COR-L47 (cell line): ENCODE data around the gene RAB22A.
"Not testable (repeated sequence)": the region's sequence is repeated elsewhere in the genome, so short reads cannot be mapped to it uniquely, and the experiment has no call there.

Source experiments
- DNase-seq: peaks from one replicate; lab custom pipeline; 2025; lab: John Stamatoyannopoulos, UW

RAB22A gene

GRCh38 chr20:58388882-58389323 lies 79.4 kb downstream of the RAB22A start, which contains the start of gene VAPB:
TSS of gene VAPB (plus strand) at chr20:58389229. CDS start at chr20:58389460, 231 bp downstream.
- DNase-seq: peak; percentile 92

- no peak for DNase-seq
Observed at GRCh38 chr20:58389324-58389967, 79.9 kb downstream of the RAB22A start.

DNA sequence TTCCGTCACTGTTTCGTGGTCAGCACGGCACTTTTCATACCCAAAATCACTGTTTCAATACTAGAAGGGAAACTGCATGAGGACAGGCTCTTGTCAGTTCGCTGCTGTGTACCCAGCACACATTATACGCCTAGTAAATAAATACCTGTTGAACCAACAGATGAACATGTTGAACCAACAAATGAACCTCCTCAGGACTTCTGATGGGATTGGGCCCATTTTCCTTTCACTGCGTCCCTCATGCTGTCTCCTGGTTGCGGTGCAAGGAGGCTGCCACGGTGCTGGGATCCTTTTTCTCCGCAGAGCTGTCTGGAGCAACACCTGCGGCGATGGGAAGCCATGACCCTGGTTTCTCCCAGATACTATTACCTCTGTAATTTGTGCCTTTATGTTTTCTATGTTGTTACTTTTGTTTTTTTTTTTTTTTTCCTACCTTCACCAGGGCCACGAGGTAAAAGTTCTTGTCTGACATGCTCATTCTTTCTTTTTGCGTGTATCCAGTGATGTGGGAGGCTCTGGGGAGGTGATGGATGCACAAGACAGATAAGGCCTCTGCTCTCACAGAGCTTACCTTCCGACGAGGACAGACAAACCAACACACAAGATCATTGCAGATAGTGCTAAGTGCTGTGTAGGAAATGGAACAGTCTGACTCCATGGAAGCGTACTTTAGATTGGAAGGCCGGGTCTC lies 80.6 kb downstream of the RAB22A start:
- no peak for DNase-seq

GRCh38 chr20:58390659-58391035 lies 81.1 kb downstream of the RAB22A start:
- DNase-seq: no peak

GRCh38 chr20:58392286-58392685 lies 82.8 kb downstream of the RAB22A start:
- DNase-seq: no peak

GRCh38 chr20:58393299-58393698 lies 83.8 kb downstream of the RAB22A start:
- DNase-seq: no peak

GRCh38 chr20:58394801-58395200 lies 85.3 kb downstream of the RAB22A start:
- DNase-seq: no peak

GRCh38 chr20:58395604-58396003 lies 86.1 kb downstream of the RAB22A start:
- DNase-seq: no peak

DNA sequence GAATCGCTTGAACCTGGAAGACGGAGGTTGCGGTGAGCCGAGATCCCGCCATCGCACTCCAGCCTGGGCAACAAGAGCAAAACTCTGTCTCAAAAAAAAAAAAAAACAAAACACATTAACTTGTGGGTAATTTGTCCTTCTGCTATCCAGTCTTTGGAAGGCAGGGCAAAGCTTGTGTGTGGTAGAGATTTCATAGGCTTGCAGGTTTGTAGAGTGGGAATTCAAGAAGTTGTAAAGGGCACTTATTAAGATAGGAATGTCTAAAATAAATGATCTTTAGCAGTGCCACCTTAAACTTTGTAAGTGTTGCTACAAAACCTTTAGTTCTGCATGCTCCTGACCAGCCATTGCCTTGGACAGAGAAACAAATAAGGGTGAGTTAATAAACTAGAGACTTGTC lies 87.9 kb downstream of the RAB22A start:
- DNase-seq: no peak

GRCh38 chr20:58398254-58398653 lies 88.7 kb downstream of the RAB22A start:
- no peak for DNase-seq

DNA sequence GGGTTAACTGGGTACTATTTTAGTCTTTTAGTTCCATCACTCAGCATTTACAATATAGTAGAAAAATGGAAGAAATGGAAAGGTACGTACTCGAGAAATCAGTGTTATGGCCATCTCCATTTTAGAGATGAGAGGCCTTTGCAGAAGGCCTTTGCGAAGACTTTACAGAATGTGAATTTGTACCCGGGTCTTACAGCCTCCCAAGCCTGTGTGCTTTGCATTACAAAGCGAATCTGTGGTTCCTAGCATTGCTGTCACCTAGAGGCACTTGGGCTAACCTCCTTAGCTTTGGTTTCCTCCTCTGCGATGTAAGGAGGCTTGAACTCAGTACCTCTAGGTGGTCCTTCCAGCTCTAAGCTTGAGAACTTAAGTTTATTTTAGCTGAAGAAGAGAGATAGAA lies 90.4 kb downstream of the RAB22A start:
- no peak for DNase-seq

- no peak for DNase-seq
Observed at GRCh38 chr20:58401162-58401561, 91.6 kb downstream of the RAB22A start.

- no peak for DNase-seq
Observed at GRCh38 chr20:58402305-58402704, 92.8 kb downstream of the RAB22A start.

GRCh38 chr20:58402827-58403226 lies 93.3 kb downstream of the RAB22A start:
- DNase-seq: no peak

- no peak for DNase-seq
Observed at GRCh38 chr20:58403272-58403671, 93.8 kb downstream of the RAB22A start.

GRCh38 chr20:58405504-58406291 lies 96.2 kb downstream of the RAB22A start:
- no peak for DNase-seq

DNA sequence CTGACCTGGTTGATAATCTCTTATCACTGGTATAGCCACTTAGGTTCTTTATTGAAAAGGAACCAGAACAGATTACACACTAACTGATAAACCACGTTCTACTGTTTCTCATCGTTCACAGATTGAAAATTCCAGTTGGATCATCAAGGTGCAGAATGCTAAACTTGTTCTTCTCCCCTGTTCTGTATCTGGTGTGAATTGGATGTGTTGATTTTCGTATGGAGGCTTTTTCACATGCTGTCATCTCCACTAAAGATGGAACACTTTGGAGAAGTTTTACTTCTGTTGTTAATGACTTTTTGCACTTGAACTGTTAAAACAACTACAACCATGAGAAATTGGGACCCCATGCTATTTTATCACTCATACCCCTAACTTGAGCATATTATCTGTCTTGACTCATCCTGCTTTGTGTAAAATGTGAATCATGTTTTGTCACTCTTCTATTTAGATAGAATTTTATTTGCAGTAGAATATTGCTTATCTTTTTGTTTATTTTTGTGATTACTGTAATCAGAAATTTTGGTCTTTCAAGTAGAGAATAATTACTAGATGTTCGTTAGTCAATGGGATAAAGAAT lies 97.0 kb downstream of the RAB22A start:
- no peak for DNase-seq

GRCh38 chr20:58407201-58407873 lies 97.8 kb downstream of the RAB22A start:
- no peak for DNase-seq

GRCh38 chr20:58407966-58408557 lies 98.5 kb downstream of the RAB22A start:
- DNase-seq: no peak

GRCh38 chr20:58408603-58409246 lies 99.2 kb downstream of the RAB22A start:
- DNase-seq: no peak

GRCh38 chr20:58414216-58414615 lies 104.7 kb downstream of the RAB22A start:
- DNase-seq: not testable (repeated sequence)
